ENCODE results near the gene REX1BD. TPM values are rescaled to one million over a fixed set of nuclear protein-coding genes. Genes with fewer than 3 reads are reported as not detected.

The REX1BD gene
- total and polyA plus RNA-seq, 10 of the 15 experiments (the other 5 are each of a cell fraction or from before 2014, with no cell fraction given), result 1.1 to 101 (median 35.0) TPM

DNA sequence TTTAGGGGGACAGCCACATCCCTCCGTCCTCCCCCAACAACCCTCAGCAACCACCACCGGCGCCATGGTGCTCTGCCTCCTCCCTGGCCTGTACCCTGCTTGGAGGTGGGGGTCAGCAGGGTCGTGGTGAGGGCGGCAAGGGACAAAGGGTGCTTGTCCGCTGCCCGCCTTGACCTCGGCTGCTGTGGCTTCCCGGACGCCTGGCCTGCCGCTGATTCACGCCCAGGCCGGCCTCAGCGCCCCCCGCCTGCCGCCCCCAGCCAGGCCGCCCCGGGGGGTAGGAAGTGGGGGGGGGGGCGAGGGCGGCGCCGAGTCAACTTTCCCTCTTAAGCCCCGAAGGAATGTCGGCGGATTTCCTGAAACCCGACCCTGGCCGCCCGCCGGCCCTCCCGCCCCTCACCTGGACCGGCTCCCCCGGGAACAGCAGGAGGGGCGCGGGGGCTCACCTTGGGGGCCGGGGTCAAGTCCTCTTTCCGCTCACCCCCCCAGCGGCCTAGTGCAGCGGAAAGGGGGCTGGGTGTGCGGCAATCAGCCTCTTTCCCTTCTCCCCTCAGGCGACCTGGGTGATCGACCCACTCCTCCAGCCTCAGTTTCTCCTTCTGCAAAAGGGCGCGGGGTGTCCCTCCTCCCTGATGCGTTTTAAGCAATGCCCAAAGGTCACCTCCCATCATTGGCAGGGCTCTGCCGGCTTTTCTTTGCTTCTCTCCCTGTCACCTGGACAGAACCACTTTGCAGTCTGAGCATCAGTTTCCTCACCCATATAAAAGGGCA, 22.1 kb downstream of the REX1BD start:
- H3K36me3 ChIP-seq (ENCODE audit: control insufficient read depth in 2 of 2, insufficient read depth in 2 of 2, low read length in 1 of 2), result no peaks in the 10 kb centered on the region
- ChIA-PET SMC1A (ENCODE audit: uncharacterized antibody, unreplicated experiment) (no interaction called here), RAD21 (ENCODE audit: unreplicated experiment) (no interaction called here), POLR2A (no interaction called here), CTCF (no interaction called here)
- H3K4me2 ChIP-seq (ENCODE audit: control insufficient read depth, insufficient read depth), result no peak overlapping the region
- no peak for FAIRE-seq
- H3K9me3 ChIP-seq (replicated peaks; ENCODE audit: control insufficient read depth, insufficient read depth, low read length), result no peaks in the 10 kb centered on the region
- no peak for DNase-seq (ENCODE audit: low read depth, low spot score)
- H4K20me1 ChIP-seq (ENCODE audit: control insufficient read depth, insufficient read depth), result peaks cover 2% of the 10 kb centered on the region; the same call in 1 of the 2 replicates
- intact Hi-C loops (cut with micrococcal nuclease; ENCODE audit: unreplicated experiment) (no loop called here), in situ Hi-C loops (cut with MboI) (no loop called here)
- H3K4me1 ChIP-seq (ENCODE audit: control insufficient read depth, insufficient read depth, low read length), result no peaks in the 10 kb centered on the region
- no TSS peak for BruUV-seq (replicated peaks)
- peaks cover 25 to 27% of the 10 kb centered on the region in 2 experiments for H3K27me3 ChIP-seq (replicated peaks in 1 of 2; ENCODE audit: control insufficient read depth in 2 of 2, insufficient read depth in 2 of 2, low read length in 1 of 2)
- no peak overlapping the region for H3K9ac ChIP-seq (ENCODE audit: control insufficient read depth, insufficient read depth, low read length)
- TF ChIP-seq CBX3 (IDR thresholded peaks at IDR 0.05; ENCODE audit: borderline replicate concordance, low read depth) (no peak), SUZ12 (IDR thresholded peaks at IDR 0.05; ENCODE audit: unreplicated experiment) (peak; percentile 85), EZH2 (IDR thresholded peaks at IDR 0.05; ENCODE audit: borderline replicate concordance, control insufficient read depth, low read depth, low read length) (peak; percentile 94; the same call in 1 of the 2 replicates)
- ATAC-seq, result no peak
- H3K4me3 ChIP-seq, result no peak overlapping the region
- H3K79me2 ChIP-seq (ENCODE audit: control insufficient read depth, insufficient read depth, low read length), result no peaks in the 10 kb centered on the region
- no peak overlapping the region for H3K27ac ChIP-seq (ENCODE audit: control insufficient read depth, insufficient read depth)
- H2AFZ ChIP-seq (ENCODE audit: control insufficient read depth, low read depth, low read length), result no peak overlapping the region
- under 1% methylated on average over 19 of the region's 45 CpGs for WGBS (ENCODE audit: insufficient coverage, insufficient replicate concordance, low lambda C conversion rate, missing lambda C conversion rate)

DNA sequence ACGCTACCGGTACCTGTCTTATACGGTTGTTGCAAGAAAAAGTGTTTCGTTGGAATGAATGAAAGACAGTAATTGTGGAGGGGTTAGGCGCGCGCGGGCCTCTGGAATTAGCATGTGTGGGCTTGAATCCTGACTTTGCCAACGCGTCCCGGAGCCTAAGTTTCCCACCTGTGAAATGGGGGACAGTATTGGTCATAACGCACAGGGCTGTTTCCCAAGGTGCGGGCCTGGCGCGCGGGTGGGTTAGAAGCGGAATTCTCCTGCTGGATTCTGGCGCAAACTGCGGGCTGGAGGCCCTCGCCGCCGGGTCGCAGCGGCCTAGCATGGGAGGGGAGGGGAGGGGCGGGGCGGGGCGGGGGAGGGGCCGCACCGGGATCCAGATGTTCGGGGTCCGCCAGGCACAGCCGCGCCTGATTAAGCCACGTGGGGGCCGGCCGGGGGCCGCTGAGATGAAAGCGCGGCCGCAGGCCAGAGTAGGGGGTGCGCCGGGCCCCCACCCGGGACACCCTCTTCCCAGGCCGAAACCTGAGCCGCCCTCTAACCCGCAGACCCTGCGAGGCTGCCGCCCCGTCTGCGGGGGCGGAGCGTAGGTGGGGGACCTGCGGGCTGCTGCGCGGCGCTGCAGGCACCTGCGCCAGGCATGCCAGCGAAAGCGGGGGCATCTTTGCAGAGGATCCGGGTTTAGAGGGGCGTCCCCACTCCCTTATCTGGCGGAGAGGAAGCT, 22.9 kb downstream of the REX1BD start:
- RAD21 ChIA-PET (ENCODE audit: unreplicated experiment), result no interaction called here

More for the DNA sequence above, 22.9 kb downstream of the REX1BD start:
- H3K27me3 ChIP-seq (replicated peaks in 1 of 2; ENCODE audit: control insufficient read depth in 2 of 2, insufficient read depth in 2 of 2, low read length in 1 of 2), result peaks cover 25 to 27% of the 10 kb centered on the region in 2 experiments
- H3K4me1 ChIP-seq (ENCODE audit: control insufficient read depth, insufficient read depth, low read length), result no peaks in the 10 kb centered on the region
- ChIA-PET POLR2A (no interaction called here), CTCF (no interaction called here), SMC1A (ENCODE audit: uncharacterized antibody, unreplicated experiment) (no interaction called here)
- WGBS (ENCODE audit: insufficient coverage, insufficient replicate concordance, low lambda C conversion rate, missing lambda C conversion rate), result 8% methylated on average over 32 of the region's 62 CpGs
- BruUV-seq (replicated peaks), result no TSS peak
- no peaks in the 10 kb centered on the region for H3K79me2 ChIP-seq (ENCODE audit: control insufficient read depth, insufficient read depth, low read length)
- ATAC-seq, result no peak
- DNase-seq (ENCODE audit: low read depth, low spot score), result no peak
- no peak overlapping the region for H3K27ac ChIP-seq (ENCODE audit: control insufficient read depth, insufficient read depth)
- FAIRE-seq, result no peak
- no peak overlapping the region for H3K4me3 ChIP-seq
- H3K9ac ChIP-seq (ENCODE audit: control insufficient read depth, insufficient read depth, low read length), result no peak overlapping the region
- in situ Hi-C loops (cut with MboI), result no loop called here
- H3K9me3 ChIP-seq (replicated peaks; ENCODE audit: control insufficient read depth, insufficient read depth, low read length), result no peaks in the 10 kb centered on the region
- no peaks in the 10 kb centered on the region for H3K36me3 ChIP-seq (ENCODE audit: control insufficient read depth in 2 of 2, insufficient read depth in 2 of 2, low read length in 1 of 2)
- peaks cover 2% of the 10 kb centered on the region; the same call in 1 of the 2 replicates for H4K20me1 ChIP-seq (ENCODE audit: control insufficient read depth, insufficient read depth)
- no peak overlapping the region for H2AFZ ChIP-seq (ENCODE audit: control insufficient read depth, low read depth, low read length)
- no peak overlapping the region for H3K4me2 ChIP-seq (ENCODE audit: control insufficient read depth, insufficient read depth)
- intact Hi-C loops (cut with micrococcal nuclease; ENCODE audit: unreplicated experiment), result no loop called here
- TF ChIP-seq MYC (IDR thresholded peaks at IDR 0.05; ENCODE audit: insufficient read depth, insufficient read length, insufficient replicate concordance, low read length, severe bottlenecking) (no peak), SUZ12 (IDR thresholded peaks at IDR 0.05; ENCODE audit: unreplicated experiment) (peak; percentile 5), ZBED1 (IDR thresholded peaks at IDR 0.05; ENCODE audit: borderline replicate concordance) (no peak), EGR1 (IDR thresholded peaks at IDR 0.05; ENCODE audit: borderline replicate concordance in 1 of 2, low read depth in 2 of 2, low read length in 2 of 2) (peak in 1 of 2 experiments; percentile 60; a peak in 2 of 3 replicates)
- TF ChIP-seq, protein P1, sequence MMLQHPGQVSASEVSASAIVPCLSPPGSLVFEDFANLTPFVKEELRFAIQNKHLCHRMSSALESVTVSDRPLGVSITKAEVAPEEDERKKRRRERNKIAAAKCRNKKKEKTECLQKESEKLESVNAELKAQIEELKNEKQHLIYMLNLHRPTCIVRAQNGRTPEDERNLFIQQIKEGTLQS (IDR thresholded peaks at IDR 0.05; ENCODE audit: borderline replicate concordance, extremely low read depth, low read depth, low read length), result no peak

Data from GM12878 (cell line).